GM19043 (cell line): Measurements from ENCODE around the gene CCDC88C.
"Not testable (repeated sequence)": the region's sequence is repeated elsewhere in the genome, so short reads cannot be mapped to it uniquely, and the experiment has no call there.

Experiments
- ATAC-seq: cut with Tn5 transposase; IDR thresholded peaks from one replicate; pipeline ENCODE4 v1.9.1; 2021; ENCODE audit warnings: low read depth; ENCODE audit not compliant: unreplicated experiment

Gene CCDC88C

GRCh38 chr14:91280129-91280528, 137.5 kb downstream of the CCDC88C start:
- ATAC-seq = no peak

GRCh38 chr14:91279354-91279753, 138.3 kb downstream of the CCDC88C start:
- ATAC-seq = no peak

DNA sequence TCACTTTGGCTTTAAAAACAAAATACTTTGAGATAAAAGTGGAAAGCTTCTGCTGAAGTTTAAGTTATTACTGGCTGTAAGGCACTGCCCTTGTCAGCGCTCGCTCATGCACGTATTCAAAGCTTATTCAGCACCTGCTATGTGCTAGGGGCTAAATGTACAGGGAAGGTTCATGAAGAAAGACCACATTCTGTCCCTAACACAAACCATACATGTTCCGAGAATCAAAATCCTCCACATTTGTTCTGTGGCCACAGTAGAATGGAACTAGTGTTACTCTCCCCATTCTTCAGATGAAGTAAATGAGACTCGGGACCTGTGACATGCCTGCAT, 139.3 kb downstream of the CCDC88C start:
- no peak for ATAC-seq

GRCh38 chr14:91277546-91278382, 139.9 kb downstream of the CCDC88C start:
- no peak for ATAC-seq

GRCh38 chr14:91274796-91275195, 142.8 kb downstream of the CCDC88C start:
- no peak for ATAC-seq

DNA sequence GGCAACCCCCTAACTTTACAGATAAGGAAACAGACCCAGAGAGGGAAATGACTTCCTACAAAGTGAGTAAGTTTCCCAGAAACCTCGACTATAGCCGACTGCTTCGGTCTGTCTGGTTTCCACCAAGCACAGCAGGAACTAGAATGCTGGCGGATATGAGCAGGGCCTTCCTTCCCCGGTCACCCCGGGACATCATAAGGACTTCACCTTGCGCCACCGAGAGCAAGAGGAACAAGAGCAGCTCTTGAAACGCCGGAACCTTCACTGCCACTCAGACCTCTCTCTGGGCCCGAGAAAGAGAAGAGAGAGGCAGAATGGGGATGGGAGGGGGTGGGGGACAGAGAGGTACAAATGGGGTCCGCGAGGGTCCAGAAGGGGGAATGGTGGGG, 143.7 kb downstream of the CCDC88C start:
- no peak for ATAC-seq

DNA sequence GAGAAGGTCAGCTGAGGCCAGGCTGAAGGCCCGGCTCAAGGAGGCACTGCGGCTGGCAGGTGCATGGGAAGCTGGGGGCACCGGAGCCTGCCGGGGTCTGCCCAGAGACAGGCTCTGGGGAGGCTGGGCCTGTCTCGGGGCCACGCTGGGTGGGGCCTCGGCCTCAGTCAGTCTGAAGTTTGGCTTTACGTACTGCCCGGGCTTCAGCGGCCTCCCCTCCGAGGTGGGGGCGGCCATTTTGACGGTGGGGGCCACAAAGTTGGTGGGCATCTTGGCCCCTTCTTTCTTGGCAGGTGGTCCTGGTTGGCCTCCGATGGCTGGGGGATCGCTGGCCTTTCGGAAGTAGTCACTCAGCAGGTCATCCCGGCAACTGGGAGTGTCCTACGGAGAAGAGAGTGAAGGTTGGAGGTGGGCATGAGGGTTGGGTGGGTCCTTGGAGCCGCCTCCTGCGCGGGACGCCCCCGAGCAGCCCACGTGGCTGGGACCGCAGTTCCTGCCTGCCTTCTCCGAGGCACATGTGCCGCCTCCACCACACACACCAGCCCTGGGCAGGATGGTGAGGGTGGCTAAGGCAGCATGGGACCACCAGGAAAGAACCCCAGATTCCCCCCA, 144.2 kb downstream of the CCDC88C start:
- no peak for ATAC-seq

GRCh38 chr14:91272341-91273272, 145.0 kb downstream of the CCDC88C start:
- ATAC-seq = no peak

- no peak for ATAC-seq
These were observed 146.0 kb downstream of the CCDC88C start for GRCh38 chr14:91271639-91272038.

DNA sequence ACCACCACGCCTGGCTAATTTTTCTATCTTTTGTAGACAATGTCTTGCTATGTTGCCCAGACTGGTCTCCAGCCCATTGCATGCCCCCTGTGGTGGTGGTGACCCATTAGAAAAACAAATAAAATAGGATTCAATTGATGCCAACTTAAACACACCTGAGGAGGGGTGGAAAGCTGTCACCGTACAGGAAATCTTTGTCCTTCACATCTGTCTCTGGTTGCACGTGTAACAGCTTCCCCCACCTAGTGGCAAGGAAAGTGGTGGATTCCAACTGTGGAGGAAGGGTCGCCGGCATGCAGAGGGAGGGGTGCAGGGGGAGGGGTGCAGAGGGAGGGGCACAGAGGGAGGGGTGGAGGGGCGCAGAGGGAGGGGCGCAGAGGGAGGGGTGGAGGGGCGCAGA, 147.0 kb downstream of the CCDC88C start:
- no peak for ATAC-seq

- ATAC-seq = no peak
These were observed 147.4 kb downstream of the CCDC88C start for GRCh38 chr14:91270188-91270587.

GRCh38 chr14:91269076-91269991, 148.3 kb downstream of the CCDC88C start:
- no peak for ATAC-seq

DNA sequence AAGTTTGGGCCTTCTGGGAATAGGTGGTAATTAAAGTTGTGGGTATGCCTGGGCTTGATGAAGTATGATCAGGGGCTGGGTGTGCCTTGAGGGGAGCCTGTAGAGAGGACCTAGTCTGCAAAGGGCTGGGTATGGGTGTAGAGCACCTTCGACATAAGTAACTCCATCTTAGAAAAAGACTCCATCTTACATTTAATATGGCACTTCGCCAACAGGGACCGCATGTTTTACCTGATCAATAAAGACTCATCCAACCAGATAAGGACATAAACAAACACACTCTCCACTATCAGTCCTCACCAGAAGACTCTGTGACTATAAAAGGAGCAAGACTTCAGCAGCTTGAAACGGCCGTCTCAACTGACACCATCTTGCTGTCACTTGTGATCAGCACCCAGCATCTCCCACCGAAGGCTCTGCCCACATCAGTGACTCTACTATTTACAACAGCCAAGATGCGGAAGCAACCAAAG, 149.6 kb downstream of the CCDC88C start:
- ATAC-seq = no peak

GRCh38 chr14:91266276-91266675, 151.3 kb downstream of the CCDC88C start:
- not testable (repeated sequence) for ATAC-seq

DNA sequence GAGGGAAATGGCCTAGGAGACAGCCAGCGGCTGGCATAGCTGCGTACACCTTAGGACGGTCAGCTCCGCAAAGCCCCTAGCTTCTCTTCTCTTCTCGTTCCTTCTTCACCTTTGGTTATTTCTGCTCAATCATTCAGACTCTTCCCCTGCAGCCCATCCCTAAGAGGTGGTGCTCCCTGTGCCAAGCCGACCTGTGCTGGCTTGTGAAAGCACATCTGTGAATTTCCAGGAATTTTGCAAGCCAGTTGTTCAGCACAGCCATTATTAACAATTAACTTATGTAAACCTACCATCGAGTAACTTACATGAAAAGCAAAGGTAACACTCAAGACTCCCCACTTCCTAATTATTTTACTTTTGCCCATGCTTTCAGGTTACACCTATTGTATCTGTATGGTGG, 152.2 kb downstream of the CCDC88C start:
- ATAC-seq = no peak

DNA sequence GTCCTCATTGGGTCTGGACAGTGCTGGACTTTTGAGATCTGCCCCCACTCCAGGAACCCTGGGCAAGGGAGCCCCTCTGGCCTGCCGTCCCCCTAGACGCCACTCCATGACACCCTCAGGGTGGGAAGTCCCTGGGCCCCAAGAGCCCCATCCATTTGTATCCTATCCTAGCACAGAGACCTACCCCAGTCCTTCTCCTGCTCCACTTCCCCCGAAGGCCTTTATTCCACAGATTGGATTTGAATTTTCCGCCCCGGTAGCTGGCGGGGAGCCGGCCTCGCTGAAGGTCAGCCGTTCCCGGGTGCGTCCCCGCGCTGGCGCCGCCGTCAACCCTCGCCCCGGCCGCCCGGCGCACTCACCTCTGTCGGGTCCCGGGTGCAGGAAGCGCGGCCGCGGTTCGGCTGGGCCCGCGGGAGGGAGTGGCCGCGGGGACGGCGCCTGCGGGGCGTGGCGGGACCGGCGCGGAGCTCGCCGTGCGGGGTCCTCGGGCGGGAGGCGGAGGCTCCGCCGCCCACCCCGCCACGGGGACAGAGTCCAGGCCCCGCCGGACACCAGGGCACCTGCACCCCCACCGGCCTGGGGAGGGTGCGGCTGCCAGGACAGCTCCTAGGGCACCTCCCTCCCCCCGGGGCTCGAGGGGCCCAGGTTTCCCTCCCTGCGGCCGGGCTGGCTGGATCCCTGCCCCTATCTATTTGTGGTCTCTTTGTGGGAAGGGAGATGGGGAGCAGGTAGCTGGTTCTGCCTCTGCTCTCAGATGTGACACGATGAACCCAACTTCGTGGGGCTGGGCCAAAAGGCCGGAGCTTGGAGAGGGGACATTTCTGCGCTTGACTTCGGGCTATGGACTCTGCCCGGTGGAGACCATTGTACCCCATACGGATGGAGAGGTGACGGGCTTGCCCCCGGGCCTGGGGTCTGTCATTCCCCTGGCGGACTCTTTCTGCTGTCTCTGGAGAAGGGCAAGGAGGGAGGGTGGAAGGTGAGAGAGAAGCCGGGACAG, 153.2 kb downstream of the CCDC88C start:
- ATAC-seq = no peak

- ATAC-seq = no peak
These were observed 154.3 kb downstream of the CCDC88C start for GRCh38 chr14:91263329-91263728.

GRCh38 chr14:91261986-91262549, 155.6 kb downstream of the CCDC88C start:
- ATAC-seq = no peak

DNA sequence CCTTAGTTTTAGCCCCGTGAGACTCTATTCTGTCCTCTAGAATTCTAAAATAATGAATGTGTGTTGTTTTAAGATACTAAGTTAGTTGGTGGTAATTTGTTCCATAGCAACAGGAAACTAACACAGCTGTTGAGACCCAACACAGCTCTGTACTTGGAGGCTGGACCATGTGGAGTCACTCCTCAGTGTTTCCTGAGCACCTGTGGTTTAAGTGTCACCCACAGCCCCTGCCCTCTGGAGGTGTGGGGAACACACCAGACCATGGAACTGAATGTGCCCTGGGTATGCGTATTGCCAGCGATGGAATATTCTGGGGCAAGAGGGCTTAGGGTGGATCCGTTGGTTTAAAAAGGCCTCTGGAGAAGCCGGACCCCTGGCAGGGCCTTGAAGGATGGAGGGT, 156.5 kb downstream of the CCDC88C start:
- ATAC-seq = no peak
